ENCODE measurements around the gene DEDD2. TPM values are rescaled to one million over a fixed set of nuclear protein-coding genes. Genes with fewer than 3 reads are reported as not detected.

DEDD2 gene
- polyA plus RNA-seq, 1 donor from 2014 or later: 69.9 TPM

DNA sequence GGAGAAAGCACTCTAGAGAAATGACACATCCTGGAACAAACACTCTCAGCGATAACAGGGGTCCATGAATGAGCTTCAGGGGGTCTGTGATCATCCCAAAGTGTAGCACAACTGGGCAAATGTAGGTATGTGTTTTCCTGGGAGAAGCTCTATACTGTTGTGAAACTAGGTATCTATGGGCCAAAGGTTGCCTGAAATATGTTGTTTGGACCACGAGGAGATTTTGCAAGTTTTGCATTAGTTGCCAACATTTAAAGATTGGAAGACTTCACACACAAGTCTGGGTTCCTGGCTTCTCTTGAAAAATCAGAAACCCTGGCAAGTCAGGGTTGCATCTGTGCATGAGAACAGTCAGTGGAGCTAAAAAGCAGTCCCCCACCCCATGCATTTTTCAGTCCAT, 58.6 kb downstream of the DEDD2 start:
- peaks cover 4% of the 10 kb centered on the region for H3K36me3 ChIP-seq (ENCODE audit: insufficient read depth, low read length)
- no peaks in the 10 kb centered on the region for H3K27me3 ChIP-seq (ENCODE audit: insufficient read depth, low read depth, low read length)
- TF ChIP-seq SMC3 (conservative IDR thresholded peaks at IDR 0.05; ENCODE audit: poor library complexity) (no peak), RAD21 (conservative IDR thresholded peaks at IDR 0.05) (no peak), EZH2 (IDR thresholded peaks at IDR 0.05; ENCODE audit: borderline replicate concordance, insufficient read depth, low read length, poor library complexity, severe bottlenecking) (no peak), EP300 (conservative IDR thresholded peaks at IDR 0.05; ENCODE audit: poor library complexity, severe bottlenecking) (no peak), MXI1 (conservative IDR thresholded peaks at IDR 0.05; ENCODE audit: poor library complexity, severe bottlenecking) (no peak), POLR2AphosphoS5 (IDR thresholded peaks at IDR 0.05) (no peak), CTCF (IDR thresholded peaks at IDR 0.05; ENCODE audit: poor library complexity, severe bottlenecking) (no peak), TAF1 (IDR thresholded peaks at IDR 0.05; ENCODE audit: low read depth) (no peak), REST (IDR thresholded peaks at IDR 0.05; ENCODE audit: borderline replicate concordance) (no peak)
- no peaks in the 10 kb centered on the region for H4K20me1 ChIP-seq (ENCODE audit: insufficient read depth)
- no peaks in the 10 kb centered on the region for H3K9me3 ChIP-seq (ENCODE audit: low read length)
- no peaks in the 10 kb centered on the region for H3F3A ChIP-seq (ENCODE audit: insufficient read depth, low read length, poor library complexity, severe bottlenecking)
- no peak overlapping the region for H3K4me2 ChIP-seq (ENCODE audit: low read length)
- no peaks in the 10 kb centered on the region for H3K79me2 ChIP-seq (replicated peaks; ENCODE audit: insufficient read depth, low read length)
- H3K27ac ChIP-seq (ENCODE audit: low read length): no peak overlapping the region
- H3K9ac ChIP-seq (ENCODE audit: low read length): no peak overlapping the region
- no peaks in the 10 kb centered on the region for H3K9me2 ChIP-seq (ENCODE audit: insufficient read depth, low read length)
- H3K4me3 ChIP-seq (ENCODE audit: low read length): no peak overlapping the region
- no peak overlapping the region for H2AFZ ChIP-seq (ENCODE audit: low read depth, low read length)

DNA sequence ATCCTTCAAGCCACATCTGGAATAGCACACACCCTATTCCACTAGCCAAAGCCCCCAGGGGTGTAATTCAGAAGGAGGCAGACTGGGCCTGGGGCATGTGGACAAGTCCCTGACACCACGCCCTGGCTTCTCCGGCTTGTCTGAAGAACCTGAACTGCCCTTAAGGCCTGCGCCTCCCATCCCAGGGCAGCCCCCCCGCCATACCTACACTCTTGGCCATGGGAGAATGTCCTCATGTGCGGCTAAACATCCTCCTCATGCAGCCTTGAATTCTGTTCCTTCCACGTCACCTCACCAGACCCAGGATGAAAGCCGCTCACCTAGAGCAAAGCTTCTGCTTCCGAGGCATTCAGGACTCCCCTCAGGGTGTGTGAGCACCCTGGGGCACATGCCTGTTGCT, 60.9 kb downstream of the DEDD2 start:
- H3K36me3 ChIP-seq (ENCODE audit: insufficient read depth, low read length): peaks cover 4% of the 10 kb centered on the region
- no peaks in the 10 kb centered on the region for H3F3A ChIP-seq (ENCODE audit: insufficient read depth, low read length, poor library complexity, severe bottlenecking)
- H3K9ac ChIP-seq (ENCODE audit: low read length): no peak overlapping the region
- H2AFZ ChIP-seq (ENCODE audit: low read depth, low read length): no peak overlapping the region
- H4K20me1 ChIP-seq (ENCODE audit: insufficient read depth): no peaks in the 10 kb centered on the region
- no peaks in the 10 kb centered on the region for H3K79me2 ChIP-seq (replicated peaks; ENCODE audit: insufficient read depth, low read length)
- H3K9me2 ChIP-seq (ENCODE audit: insufficient read depth, low read length): no peaks in the 10 kb centered on the region
- no peaks in the 10 kb centered on the region for H3K27me3 ChIP-seq (ENCODE audit: insufficient read depth, low read depth, low read length)
- H3K27ac ChIP-seq (ENCODE audit: low read length): no peak overlapping the region
- TF ChIP-seq TAF1 (IDR thresholded peaks at IDR 0.05; ENCODE audit: low read depth) (no peak), MXI1 (conservative IDR thresholded peaks at IDR 0.05; ENCODE audit: poor library complexity, severe bottlenecking) (no peak), EP300 (conservative IDR thresholded peaks at IDR 0.05; ENCODE audit: poor library complexity, severe bottlenecking) (no peak), RAD21 (conservative IDR thresholded peaks at IDR 0.05) (no peak), CTCF (IDR thresholded peaks at IDR 0.05; ENCODE audit: poor library complexity, severe bottlenecking) (no peak), EZH2 (IDR thresholded peaks at IDR 0.05; ENCODE audit: borderline replicate concordance, insufficient read depth, low read length, poor library complexity, severe bottlenecking) (no peak), SMC3 (conservative IDR thresholded peaks at IDR 0.05; ENCODE audit: poor library complexity) (no peak), POLR2AphosphoS5 (IDR thresholded peaks at IDR 0.05) (no peak), REST (IDR thresholded peaks at IDR 0.05; ENCODE audit: borderline replicate concordance) (no peak)
- H3K4me2 ChIP-seq (ENCODE audit: low read length): no peak overlapping the region
- no peak overlapping the region for H3K4me3 ChIP-seq (ENCODE audit: low read length)
- no peaks in the 10 kb centered on the region for H3K9me3 ChIP-seq (ENCODE audit: low read length)
